Measurements from ENCODE around the gene PCSK1N.
"Not testable (repeated sequence)": the region's sequence is repeated elsewhere in the genome, so short reads cannot be mapped to it uniquely, and the experiment has no call there.

Gene PCSK1N

DNA sequence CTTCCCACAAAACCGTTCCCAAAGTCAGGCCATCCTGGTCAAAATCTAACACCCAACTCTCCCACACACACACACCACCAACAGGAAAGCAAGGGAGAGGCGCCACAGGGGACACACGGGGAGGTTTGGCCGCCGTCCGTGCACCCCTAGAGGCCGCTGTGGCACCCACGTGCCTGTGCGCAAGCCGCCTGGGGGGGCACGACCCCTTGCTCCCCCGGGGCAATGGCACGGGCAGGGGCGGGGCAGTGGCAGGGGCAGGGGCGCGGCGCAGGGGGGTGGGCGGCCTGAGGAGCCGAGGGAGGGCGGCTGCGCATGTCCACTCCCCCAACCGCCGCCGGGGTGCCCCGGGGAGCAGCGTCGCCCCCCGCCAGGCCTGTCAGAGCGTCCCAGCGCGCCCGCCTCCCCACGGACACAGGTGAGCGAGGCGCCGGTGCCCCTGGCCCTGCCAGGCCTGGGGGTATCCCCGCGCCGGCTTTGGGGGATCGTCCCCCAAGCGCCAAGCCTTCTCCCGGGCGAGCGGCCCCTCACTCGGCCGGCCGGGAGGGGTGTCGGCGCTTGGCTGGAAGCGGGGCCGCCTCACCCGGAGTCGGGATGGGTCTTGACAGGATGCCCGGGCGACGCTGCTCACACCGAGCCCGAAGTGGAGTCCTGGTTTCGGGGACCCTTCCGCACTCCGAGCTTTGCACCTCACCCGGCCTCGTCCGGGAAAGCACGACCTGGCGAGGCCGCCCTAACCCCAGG lies 9.1 kb downstream of the PCSK1N start, which contains the start of gene ERAS:
ERAS (plus strand) TSS at position 379 of the 741 bp plus-strand sequence. CDS start 2,611 bp downstream, outside the sequence.
- DNase-seq (ENCODE audit: extremely low spot score, insufficient read length, low read depth): no peak
- no peak for FAIRE-seq

DNA sequence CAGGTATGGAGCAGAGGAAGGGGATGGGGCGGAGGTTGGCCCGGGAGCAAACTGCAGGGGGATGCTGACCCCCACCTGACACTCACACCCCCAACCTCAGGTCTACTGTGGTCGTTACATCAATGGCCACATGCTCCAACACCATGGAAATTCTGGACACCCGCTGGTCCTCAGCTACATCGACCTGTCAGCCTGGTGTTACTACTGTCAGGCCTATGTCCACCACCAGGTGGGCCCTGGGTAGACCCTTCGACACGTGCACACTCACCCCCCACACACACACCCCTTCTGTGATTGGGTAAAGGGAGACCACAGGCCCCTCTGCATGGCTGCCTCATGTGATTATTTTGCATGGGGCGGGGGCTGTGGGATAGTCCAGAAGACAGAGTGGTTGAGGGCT lies 11.3 kb downstream of the PCSK1N start:
- DNase-seq (ENCODE audit: extremely low spot score, insufficient read length, low read depth) (no peak), FAIRE-seq (no peak)

DNA sequence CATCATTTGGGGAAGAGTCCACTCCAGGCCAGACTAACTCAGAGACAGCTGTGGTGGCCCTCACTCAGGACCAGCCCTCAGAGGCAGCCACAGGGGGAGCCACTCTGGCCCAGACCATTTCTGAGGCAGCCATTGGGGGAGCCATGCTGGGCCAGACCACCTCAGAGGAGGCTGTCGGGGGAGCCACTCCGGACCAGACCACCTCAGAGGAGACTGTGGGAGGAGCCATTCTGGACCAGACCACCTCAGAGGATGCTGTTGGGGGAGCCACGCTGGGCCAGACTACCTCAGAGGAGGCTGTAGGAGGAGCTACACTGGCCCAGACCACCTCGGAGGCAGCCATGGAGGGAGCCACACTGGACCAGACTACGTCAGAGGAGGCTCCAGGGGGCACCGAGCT lies 12.4 kb downstream of the PCSK1N start:
- FAIRE-seq: no peak
- no peak for DNase-seq (ENCODE audit: extremely low spot score, insufficient read length, low read depth)

DNA sequence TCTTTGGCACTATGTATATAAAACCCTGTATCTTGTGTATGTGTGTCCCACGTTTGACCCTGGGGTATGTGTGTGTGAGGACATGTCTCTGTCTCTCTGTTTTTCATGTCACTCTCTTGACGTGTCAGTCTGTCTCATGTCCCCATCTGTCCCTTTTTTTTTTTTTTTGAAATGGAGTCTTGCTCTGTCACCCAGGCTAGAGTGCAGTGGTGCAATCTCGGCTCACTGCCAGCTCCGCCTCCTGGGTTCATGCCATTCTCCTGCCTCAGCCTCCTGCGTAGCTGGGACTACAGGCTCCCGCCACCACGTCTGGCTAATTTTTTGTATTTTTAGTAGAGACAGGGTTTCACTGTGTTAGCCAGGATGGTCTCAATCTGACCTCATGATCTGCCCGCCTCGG lies 16.0 kb downstream of the PCSK1N start:
- not testable (repeated sequence) for FAIRE-seq; DNase-seq (ENCODE audit: extremely low spot score, insufficient read length, low read depth)

DNA sequence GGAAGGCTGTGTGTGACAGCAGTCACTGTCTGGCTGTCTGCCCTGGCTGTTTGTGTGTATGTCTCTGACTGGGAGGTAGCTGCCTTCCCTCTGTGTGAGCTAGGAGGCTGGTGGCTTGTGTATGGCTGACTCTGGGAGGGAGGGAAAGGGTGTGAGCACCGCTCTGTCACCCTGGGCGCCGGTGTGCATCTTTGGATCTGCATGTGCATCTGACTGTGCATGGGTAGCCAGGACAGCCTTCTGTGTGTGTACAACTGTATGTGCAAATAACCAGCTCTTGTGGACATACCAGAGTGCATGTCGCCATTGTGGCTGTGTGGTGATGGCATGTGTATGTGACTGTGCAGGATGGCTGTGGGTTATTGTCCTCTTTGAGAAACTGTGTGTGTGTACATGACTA lies 16.5 kb downstream of the PCSK1N start:
- FAIRE-seq (no peak), DNase-seq (ENCODE audit: extremely low spot score, insufficient read length, low read depth) (no peak)

DNA sequence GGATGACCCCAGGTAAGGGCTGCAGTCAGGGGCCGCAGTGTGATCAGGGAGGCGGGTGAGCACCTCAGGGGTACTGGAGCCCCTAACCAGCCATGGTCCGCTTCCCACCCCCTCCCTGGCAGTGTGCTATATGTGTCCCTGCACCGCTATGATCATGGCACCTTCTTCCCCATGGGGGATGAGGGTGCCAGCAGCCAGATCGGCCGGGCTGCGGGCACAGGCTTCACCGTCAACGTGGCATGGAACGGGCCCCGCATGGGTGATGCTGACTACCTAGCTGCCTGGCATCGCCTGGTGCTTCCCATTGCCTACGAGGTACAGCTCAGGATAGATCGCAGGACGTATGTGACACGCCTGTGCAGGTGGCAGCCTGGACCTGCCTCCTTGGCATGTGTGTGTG lies 17.3 kb downstream of the PCSK1N start:
- FAIRE-seq: no peak
- DNase-seq (ENCODE audit: extremely low spot score, insufficient read length, low read depth): no peak

DNA sequence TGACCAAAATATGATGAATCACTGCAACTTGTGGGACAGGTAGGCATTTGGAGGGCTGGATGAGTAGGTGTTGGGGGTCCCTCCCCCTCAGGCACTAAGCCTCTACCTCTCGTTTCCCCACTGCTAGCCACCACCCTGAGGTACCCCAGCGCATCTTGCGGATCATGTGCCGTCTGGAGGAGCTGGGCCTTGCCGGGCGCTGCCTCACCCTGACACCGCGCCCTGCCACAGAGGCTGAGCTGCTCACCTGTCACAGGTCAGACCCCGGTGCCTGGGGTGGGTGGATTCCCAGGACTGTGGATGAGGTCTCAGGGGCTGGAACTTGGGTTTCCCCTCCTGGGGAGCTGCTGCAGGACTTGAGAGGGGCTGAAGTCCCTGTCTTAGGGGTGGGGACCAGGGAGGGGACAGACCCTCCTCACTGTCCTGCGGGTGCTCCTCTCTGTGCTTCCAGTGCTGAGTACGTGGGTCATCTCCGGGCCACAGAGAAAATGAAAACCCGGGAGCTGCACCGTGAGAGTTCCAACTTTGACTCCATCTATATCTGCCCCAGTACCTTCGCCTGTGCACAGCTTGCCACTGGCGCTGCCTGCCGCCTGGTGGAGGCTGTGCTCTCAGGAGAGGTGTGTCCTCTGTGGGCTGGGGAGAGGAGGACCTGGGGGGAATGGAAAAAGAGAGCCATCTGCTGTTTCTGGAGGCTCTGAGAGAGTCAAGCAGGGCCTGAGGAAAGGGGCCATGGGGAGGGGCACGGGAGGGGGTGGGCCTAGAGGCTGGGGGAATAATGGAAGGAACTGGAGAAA lies 19.2 kb downstream of the PCSK1N start:
- DNase-seq (ENCODE audit: extremely low spot score, insufficient read length, low read depth) (no peak), FAIRE-seq (no peak)

DNA sequence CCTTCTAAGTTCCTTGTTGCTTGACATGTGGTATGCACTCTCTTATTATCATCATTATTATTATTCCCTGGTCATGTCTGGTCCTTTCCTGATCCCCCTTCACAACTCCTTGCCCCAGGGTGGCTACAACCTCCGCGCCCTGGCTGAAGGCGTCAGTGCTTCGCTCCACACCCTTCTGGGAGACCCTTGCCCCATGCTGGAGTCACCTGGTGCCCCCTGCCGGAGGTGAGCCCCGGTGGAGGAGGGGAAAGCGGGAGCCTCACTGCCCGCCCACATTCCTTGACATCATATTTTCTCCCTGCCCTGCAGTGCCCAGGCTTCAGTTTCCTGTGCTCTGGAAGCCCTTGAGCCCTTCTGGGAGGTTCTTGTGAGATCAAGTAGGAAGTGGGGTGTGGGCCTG lies 20.1 kb downstream of the PCSK1N start:
- DNase-seq (ENCODE audit: extremely low spot score, insufficient read length, low read depth) (no peak), FAIRE-seq (no peak)

DNA sequence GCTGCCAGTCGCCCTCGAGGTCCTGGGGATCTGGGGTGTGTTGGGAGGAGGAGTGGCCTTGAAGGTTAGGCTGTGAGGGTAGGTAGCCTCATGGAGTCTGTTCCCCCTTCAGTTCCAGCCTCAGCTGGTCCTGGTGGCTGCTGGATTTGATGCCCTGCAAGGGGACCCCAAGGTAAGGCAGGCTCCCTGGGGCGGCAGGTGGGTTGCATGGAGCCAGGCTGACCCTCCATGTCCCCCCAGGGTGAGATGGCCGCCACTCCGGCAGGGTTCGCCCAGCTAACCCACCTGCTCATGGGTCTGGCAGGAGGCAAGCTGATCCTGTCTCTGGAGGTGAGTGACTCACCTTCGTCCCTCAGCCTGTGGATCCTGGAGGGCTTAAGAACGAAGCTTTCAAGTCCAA lies 20.7 kb downstream of the PCSK1N start:
- DNase-seq (ENCODE audit: extremely low spot score, insufficient read length, low read depth) (no peak), FAIRE-seq (no peak)

DNA sequence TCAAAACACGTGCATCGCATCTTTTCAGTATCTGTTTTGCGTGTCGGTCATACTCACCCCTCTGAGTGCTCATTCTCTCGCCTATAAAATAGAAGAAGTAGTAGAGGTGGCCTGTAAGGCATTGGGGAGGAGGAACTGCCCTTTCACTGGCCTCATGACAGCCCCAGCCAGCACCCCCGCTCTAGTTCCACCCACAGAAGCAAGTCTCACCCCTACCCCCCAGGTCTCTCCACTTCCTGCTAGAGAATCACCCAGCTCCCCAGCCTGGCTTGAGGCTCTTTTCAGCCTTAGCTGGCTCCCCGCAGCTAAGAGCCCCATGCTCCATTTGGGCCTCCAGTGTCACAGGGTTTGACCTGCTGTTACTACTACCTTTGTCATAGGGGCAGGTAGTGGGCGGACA lies 21.8 kb downstream of the PCSK1N start:
- no peak for DNase-seq (ENCODE audit: extremely low spot score, insufficient read length, low read depth)
- no peak for FAIRE-seq

DNA sequence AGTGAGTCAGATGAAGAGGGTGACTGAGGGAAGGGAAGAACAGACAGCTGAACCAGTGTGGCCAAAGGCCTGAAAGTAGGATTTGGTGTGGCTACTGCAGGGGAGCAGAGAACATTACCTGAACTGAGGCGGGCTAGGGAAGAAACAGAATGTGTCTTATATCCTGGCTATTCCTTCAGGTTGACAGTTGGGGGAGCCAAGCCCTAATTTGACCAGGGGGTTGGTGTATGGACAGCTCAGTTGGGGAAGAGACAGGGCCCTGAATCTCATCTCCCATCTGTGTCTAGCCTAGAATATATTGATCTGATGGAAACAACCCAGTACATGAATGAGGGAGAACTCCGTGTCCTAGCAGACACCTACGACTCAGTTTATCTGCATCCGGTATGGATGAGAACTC lies 29.3 kb downstream of the PCSK1N start:
- no peak for DNase-seq (ENCODE audit: extremely low spot score, insufficient read length, low read depth)
- no peak for FAIRE-seq

DNA sequence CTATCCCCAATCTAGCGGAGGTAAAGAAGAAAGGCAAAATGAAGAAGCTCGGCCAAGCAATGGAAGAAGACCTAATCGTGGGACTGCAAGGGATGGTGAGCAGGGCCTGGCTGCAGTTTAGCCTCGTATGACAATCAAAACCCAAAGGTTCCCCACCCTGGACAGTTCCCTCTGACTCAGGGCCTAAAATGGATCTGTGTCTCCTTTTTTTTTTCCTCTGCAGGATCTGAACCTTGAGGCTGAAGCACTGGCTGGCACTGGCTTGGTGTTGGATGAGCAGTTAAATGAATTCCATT lies 32.6 kb downstream of the PCSK1N start:
- FAIRE-seq (no peak), DNase-seq (ENCODE audit: extremely low spot score, insufficient read length, low read depth) (no peak)

DNA sequence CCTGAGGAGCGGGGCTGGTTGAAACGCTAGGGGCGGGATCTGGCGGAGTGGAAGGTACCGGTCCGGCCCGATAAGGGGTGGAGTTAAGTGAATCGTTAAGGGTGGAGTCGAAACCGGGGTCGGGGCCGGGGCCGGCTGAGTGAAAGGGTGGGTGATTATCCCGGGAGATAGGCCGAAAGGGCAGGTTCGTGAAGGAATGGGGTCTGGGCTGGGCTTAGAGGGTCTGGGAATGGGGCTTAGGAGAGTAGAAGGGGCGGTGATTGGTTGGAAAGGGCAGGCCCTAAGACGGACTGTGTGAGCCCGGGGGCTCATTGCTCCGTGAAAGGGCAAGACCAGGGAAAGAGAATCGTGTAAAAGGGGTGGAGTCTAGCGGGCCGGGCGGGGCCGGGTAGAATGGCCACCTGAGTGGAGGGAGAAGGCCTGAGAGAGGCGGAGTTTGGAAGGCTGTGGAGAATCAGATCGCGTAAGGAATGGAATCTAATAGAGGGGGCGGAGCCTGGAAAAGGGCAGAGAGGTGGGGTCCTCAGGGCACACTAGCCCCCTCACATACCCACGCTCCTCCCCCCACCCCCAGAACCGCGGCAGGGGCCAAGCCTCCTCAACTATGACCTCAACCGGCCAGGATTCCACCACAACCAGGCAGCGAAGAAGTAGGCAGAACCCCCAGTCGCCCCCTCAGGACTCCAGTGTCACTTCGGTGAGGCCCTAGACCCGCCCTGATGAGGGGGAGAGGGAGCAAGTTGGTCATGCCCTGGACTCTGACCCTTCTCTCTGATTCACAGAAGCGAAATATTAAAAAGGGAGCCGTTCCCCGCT lies 33.1 kb downstream of the PCSK1N start:
- FAIRE-seq: no peak
- DNase-seq (ENCODE audit: extremely low spot score, insufficient read length, low read depth): peak; percentile 35

DNA sequence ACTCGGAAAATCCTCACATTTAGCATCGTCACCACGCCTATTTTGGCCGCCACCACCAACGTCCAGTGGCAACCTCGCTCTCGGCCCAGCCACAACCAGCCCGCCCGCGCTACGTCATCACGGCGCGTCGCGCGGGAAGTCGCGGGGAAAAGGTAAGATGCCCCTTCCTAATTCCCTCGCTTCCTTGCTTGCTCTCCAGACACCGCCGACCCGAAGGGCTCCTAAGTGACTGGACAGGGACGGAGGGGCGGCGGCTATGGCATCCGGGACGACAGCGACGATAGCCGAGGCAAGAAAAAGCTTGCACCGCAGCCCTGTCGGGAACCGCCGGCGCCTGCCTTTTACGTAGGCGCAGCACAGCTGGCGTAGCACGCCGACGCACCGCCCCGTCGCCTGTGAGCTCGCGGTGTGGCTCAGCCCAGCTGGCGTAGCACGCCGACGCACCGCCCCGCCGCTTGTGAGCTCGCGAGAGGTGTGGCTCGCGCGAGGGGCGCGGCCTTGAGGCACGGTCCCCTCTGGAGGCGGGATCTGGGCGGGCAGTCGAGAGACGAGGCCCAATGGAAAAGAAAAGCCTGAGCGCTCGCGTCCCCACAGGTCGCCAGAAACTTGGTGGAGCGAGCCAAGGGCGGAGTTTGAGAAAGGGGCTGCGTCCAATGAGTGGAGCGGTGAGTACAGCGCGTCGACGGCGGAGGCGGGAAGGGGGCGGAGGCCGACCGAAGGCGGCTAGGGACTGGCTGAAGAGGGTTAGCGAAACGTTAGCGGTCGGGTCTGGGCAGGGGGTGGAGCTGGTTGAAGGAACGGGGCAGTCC lies 33.9 kb downstream of the PCSK1N start, which contains the start of gene HDAC6:
HDAC6 (plus strand) TSS at position 788 of the 809 bp plus-strand sequence. CDS start 626 bp downstream, outside the sequence.
- FAIRE-seq (peak; percentile 94), DNase-seq (ENCODE audit: extremely low spot score, insufficient read length, low read depth) (peak; percentile 71)

DNA sequence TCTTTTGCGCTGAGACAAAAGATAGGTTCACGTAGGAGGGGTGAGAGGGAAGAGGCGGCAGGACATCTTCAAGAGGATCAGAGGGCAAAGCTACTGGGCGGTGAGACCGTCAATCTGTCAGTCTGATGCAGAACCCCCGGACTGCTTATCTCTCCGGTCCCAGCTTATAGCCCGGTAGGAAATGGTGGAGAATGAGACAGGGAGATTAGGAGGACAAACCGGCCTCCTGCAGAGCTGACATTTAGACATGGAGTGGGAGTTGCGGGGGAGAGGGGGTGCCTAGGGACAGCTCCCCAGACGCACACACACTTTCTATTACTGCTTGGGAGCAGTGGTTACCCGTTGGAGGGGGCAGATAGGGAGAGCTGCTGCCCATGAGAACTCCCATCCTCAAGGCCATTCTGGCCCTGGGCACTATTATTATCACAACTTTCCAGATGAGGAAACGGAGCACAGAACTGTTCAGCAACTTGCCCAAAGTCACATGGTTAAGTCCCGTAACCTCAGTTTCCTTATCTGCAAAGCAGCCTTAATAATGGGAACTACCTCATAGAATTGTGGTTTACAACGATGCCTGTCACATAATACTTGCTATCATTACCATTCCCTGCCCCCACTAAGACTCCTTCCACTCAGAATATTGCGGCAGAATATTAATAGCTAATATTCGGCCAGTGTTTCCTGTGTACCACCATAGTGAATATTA lies 34.7 kb downstream of the PCSK1N start:
- DNase-seq (ENCODE audit: extremely low spot score, insufficient read length, low read depth) (no peak), FAIRE-seq (no peak)

DNA sequence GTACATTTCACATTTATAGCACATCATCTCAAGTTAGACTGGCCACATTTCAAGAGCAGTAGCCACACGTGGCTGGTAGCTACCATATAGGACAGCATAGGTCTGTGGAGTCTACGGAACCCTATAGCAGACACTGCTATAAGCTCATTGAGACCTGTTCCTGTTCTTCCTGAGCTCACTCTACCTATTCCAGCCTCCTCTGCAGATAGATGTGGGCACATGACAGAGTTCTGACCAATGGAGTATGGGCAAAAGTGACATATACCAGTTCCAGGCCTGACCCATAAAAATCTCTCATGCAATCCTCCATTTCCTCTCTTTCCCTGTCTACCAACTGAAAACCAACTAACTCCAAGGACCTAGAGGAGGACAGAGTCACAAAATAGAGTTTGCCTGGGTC lies 37.1 kb downstream of the PCSK1N start:
- no peak for DNase-seq (ENCODE audit: extremely low spot score, insufficient read length, low read depth)

DNA sequence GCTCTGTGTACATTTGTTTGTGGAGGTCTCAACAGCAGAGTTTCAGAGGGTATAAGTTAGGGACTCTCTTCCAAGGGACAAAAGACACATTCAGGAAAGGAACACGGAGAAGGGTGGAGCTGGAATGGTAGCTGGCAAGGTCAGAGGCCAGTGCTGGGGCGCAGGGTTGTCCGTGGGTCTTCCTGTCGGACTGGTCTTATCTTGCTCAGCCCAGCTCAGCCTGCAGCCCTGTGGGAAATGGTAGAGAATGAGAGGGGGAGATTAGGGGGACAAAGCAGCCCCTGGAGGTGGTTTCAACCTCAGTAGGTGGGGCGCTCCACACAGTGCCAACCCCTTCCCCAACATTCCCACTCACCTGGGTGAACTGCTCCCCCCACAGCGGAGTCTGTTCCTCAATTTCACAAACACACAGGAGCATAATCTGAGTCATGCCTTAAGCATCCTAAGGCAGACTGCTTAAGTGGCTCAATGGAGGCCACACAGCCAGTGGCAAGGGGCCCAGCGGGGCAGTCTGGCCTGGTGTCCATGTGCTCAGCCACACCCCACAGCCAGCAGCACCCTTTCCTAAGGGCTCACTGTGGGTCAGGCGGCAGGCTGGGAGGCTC lies 40.4 kb downstream of the PCSK1N start:
- DNase-seq (ENCODE audit: extremely low spot score, insufficient read length, low read depth) (no peak), FAIRE-seq (no peak)

More for the DNA sequence above, 37.1 kb downstream of the PCSK1N start:
- no peak for FAIRE-seq

DNA sequence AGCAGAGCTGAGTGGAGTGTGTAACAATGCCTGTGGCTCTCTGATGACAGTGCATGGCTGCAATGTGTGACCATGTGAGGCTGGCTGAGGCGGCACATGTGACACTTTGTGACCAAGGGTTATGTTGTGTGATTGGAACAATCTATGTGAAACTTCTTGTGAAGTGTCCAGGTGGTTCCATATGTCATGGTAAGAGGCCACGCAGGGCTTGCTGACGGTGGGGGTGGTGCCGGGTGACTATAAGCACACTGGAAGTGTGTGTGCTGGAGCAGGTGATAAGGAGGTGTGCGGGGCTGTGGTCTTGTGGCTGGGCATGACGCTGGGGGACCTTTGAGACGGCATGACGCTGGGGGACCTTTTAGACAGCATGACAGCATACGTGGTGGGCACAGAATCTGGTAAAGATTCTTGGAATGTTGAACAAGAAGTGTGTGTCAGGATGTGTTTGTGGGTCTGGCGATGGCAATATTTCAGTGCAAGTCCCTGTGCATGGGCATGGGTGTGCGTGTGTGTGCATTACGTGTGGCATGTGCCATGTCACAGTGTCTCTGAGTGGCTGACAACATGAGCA lies 41.0 kb downstream of the PCSK1N start:
- FAIRE-seq: no peak
- no peak for DNase-seq (ENCODE audit: extremely low spot score, insufficient read length, low read depth)

DNA sequence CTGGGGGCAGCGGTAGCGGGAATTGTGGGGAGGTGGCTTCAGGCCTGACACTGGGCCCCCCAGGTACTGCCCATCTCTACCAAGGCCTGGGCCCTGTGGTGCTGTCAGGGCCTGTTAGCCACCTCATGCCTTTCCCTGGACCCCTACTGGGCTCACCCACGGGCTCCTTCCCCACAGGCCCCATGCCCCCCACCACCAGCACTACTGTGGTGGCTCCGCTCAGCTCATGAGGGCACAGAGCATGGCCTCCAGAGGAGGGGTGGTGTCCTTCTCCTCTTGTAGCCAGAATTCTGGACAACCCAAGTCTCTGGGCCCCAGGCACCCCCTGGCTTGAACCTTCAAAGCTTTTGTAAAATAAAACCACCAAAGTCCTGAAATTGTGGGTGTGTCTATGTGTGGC lies 41.5 kb downstream of the PCSK1N start:
- DNase-seq (ENCODE audit: extremely low spot score, insufficient read length, low read depth) (no peak), FAIRE-seq (no peak)

All from GM18507 (cell line).